H1 (cell line): Measurements from ENCODE around the gene RNF125.

Source experiments
- BACH1 ChIP-seq: IDR thresholded peaks from 2 replicates; pipeline ENCODE4 v1.6.1; 2012; ENCODE audit warnings: low read length, improper control_type of control experiment
- CTCF ChIP-seq, 3 experiments: IDR thresholded peaks; 1 replicate in 2 of 3; 2 replicates in 1 of 3; pipeline versions ENCODE4 v1.5.1 to v1.6.1; 2011; ENCODE audit warnings: low read length in 3 of 3, mild to moderate bottlenecking in 3 of 3, inconsistent platforms in 2 of 3, low read depth in 1 of 3, moderate library complexity in 1 of 3; ENCODE audit not compliant: insufficient read depth in 1 of 3; ENCODE audit errors: control extremely low read depth in 1 of 3
- EGR1 ChIP-seq: IDR thresholded peaks from 2 replicates; pipeline ENCODE4 v1.6.1; 2011; ENCODE audit warnings: low read depth, low read length, borderline replicate concordance
- EZH2 ChIP-seq: fragments of 200-600 bp; sonication (generic); IDR thresholded peaks from 2 replicates; pipeline ENCODE4 v1.7.1; 2012; ENCODE audit warnings: low read depth, mild to moderate bottlenecking, moderate library complexity, low read length, inconsistent platforms; ENCODE audit not compliant: severe bottlenecking
- NRF1 ChIP-seq: IDR thresholded peaks from 2 replicates; pipeline ENCODE4 v1.6.1; 2011; ENCODE audit warnings: mild to moderate bottlenecking, low read depth, low read length, improper control_type of control experiment
- RAD21 ChIP-seq, 2 experiments: IDR thresholded peaks in 1 of 2; conservative IDR thresholded peaks in 1 of 2; 2 replicates each; pipeline ENCODE4 v1.6.1; 2011; ENCODE audit warnings: low read depth in 2 of 2, low read length in 2 of 2, improper control_type of control experiment in 1 of 2, inconsistent platforms in 1 of 2, mild to moderate bottlenecking in 1 of 2, moderate library complexity in 1 of 2
- RNF2 ChIP-seq: fragments of 200-900, 300-1000 bp; sonication (generic); IDR thresholded peaks from 2 replicates; pipeline ENCODE4 v1.7.1; 2016; ENCODE audit warnings: borderline replicate concordance, low read depth, mild to moderate bottlenecking, antibody characterized with exemption, low read length; ENCODE audit not compliant: poor library complexity, severe bottlenecking; ENCODE audit errors: missing control alignments
- TF ChIP-seq, protein P1 (sequence below): IDR thresholded peaks from 2 replicates; pipeline ENCODE4 v1.6.1; 2012; ENCODE audit warnings: inconsistent platforms

DNA sequence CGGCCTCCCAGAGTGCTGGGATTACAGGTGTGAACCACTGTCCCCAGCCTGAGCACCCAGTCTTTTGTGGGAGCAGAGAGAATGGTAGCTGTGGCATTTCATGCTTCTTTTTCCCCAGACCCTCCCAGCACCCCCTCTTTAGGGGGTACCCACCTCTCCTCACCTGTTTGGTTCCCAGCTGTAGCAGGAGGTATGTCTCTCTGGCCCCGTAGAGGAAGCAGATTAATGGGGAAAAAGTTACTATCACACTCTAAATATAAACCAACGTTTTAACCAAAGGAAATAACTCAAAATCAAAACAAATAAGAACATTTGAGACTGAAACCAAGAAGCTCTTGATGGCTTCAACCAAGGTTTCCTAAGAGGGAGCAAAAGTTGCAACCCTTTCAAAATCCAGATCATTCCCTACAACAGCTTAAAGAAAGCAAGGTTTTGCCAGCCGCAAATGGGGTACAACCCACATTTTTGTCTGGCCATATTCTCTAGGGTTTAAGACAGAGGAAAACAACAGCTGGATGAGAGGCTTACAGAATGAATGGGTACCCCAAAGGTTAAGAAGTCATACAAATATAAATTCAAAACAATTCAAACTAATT, 8.0 kb downstream of the RNF125 start:
- TF ChIP-seq NRF1 (no peak), CTCF (IDR thresholded peaks at IDR 0.05; ENCODE audit: control extremely low read depth in 1 of 3, insufficient read depth in 1 of 3, low read depth in 1 of 3, low read length in 3 of 3) (no peak), RNF2 (no peak), EZH2 (no peak), RAD21 (IDR thresholded peaks at IDR 0.05 in 1 of 2, conservative IDR thresholded peaks at IDR 0.05 in 1 of 2; ENCODE audit: low read depth in 2 of 2, low read length in 2 of 2) (no peak), EGR1 (no peak), BACH1 (no peak)
- TF ChIP-seq, protein P1, sequence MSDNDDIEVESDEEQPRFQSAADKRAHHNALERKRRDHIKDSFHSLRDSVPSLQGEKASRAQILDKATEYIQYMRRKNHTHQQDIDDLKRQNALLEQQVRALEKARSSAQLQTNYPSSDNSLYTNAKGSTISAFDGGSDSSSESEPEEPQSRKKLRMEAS: no peak
